ENCODE results near the gene MTMR11. TPM values are rescaled to one million over a fixed set of nuclear protein-coding genes. Genes with fewer than 3 reads are reported as not detected.

Gene MTMR11
- total RNA-seq, 1 experiment from 2014 or later = 3.9 TPM

DNA sequence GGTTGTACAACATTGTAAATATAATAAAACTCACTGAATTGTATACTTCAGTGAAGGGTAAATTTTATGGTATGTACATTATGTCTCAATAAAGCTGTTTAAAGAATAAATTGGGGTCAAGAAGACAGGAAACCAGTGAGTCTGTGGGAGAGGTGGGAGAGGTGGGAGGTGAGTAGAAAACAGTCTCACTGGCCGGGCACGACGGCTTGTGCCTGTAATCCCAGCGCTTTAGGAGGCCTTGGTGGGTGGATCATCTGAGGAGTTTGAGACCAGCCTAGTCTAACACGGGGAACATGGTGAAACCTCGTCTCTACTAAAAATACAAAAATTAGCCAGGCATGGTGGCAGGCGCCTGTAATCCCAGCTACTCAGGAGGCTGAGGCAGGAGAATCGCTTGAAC is 4.2 kb downstream of the MTMR11 start:
- Histone ChIP-seq H3K27me3 (ENCODE audit: insufficient read depth, low read length) (no peaks in the 10 kb centered on the region), H3K79me2 (ENCODE audit: insufficient read depth, low read length) (no peaks in the 10 kb centered on the region), H3K14ac (ENCODE audit: insufficient read depth, low read length) (no peak overlapping the region), H2BK5ac (ENCODE audit: insufficient read length, low read length) (no peak overlapping the region), H2BK120ac (ENCODE audit: low read depth, low read length, poor library complexity, severe bottlenecking) (no peak overlapping the region), H4K91ac (ENCODE audit: insufficient read length, low read depth, low read length) (no peak overlapping the region), H3K9ac (ENCODE audit: extremely low read depth, insufficient read length, low read length) (no peak overlapping the region), H2AK5ac (ENCODE audit: insufficient read length, low read length) (no peak overlapping the region), H2BK12ac (ENCODE audit: insufficient read length, low read depth, low read length) (no peak overlapping the region), H3K27ac (ENCODE audit: insufficient read length, low read depth, low read length) (no peak overlapping the region), H3K4ac (ENCODE audit: low read depth, low read length) (no peak overlapping the region), H3K56ac (ENCODE audit: insufficient read length, low read depth, low read length) (no peak overlapping the region), H4K5ac (ENCODE audit: insufficient read length, low read depth, low read length) (no peak overlapping the region), H3K18ac (ENCODE audit: insufficient read length, low read depth, low read length) (no peak overlapping the region), H3T11ph (ENCODE audit: low read length) (no peak overlapping the region), H3K23ac (ENCODE audit: insufficient read length, low read depth, low read length) (no peak overlapping the region), H2BK20ac (ENCODE audit: low read depth, low read length, poor library complexity, severe bottlenecking) (no peak overlapping the region), H4K8ac (replicated peaks; ENCODE audit: insufficient read length, low read depth, low read length) (no peak overlapping the region), H2AFZ (ENCODE audit: low read length) (no peak overlapping the region), H3K4me1 (ENCODE audit: insufficient read depth, low read length) (peaks cover 4% of the 10 kb centered on the region; the same call in 1 of the 2 replicates), H3K9me3 (ENCODE audit: control insufficient read depth, low read depth, low read length) (no peaks in the 10 kb centered on the region), H3K79me1 (ENCODE audit: insufficient read depth, low read depth, low read length, poor library complexity, severe bottlenecking) (no peaks in the 10 kb centered on the region), H3K4me2 (ENCODE audit: insufficient read depth, insufficient read length, low read length) (no peak overlapping the region), H3K23me2 (ENCODE audit: insufficient read length, low read depth, low read length, poor library complexity, severe bottlenecking) (peaks cover 20% of the 10 kb centered on the region), H4K20me1 (ENCODE audit: control insufficient read depth, insufficient read depth, insufficient read length) (no peaks in the 10 kb centered on the region), H2BK15ac (ENCODE audit: low read depth, low read length) (no peak overlapping the region)
- Mint-ChIP-seq H3K27ac (no peak overlapping the region), H3K9me3 (no peaks in the 10 kb centered on the region), H3K4me1 (peaks cover 30 to 31% of the 10 kb centered on the region in 2 experiments), H3K4me3 (no peak overlapping the region), H3K36me3 (ENCODE audit: insufficient read depth in 1 of 3, low read depth in 3 of 3) (no peaks in the 10 kb centered on the region; a peak in 2 of 7 replicates), H3K27me3 (ENCODE audit: low read depth) (no peaks in the 10 kb centered on the region)
- WGBS (ENCODE audit: extremely low coverage, insufficient read length, low lambda C conversion rate) = no CpG with 5 or more reads among the region's 8 CpGs
- DNase-seq = no peak
- TF ChIP-seq, protein P1, sequence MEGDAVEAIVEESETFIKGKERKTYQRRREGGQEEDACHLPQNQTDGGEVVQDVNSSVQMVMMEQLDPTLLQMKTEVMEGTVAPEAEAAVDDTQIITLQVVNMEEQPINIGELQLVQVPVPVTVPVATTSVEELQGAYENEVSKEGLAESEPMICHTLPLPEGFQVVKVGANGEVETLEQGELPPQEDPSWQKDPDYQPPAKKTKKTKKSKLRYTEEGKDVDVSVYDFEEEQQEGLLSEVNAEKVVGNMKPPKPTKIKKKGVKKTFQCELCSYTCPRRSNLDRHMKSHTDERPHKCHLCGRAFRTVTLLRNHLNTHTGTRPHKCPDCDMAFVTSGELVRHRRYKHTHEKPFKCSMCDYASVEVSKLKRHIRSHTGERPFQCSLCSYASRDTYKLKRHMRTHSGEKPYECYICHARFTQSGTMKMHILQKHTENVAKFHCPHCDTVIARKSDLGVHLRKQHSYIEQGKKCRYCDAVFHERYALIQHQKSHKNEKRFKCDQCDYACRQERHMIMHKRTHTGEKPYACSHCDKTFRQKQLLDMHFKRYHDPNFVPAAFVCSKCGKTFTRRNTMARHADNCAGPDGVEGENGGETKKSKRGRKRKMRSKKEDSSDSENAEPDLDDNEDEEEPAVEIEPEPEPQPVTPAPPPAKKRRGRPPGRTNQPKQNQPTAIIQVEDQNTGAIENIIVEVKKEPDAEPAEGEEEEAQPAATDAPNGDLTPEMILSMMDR (conservative IDR thresholded peaks at IDR 0.05) = no peak

Data from H9 (cell line).